Tibial artery (tissue), 4 donors: Measurements from ENCODE around the gene ASB2.

ENCODE experiments used
- DNase-seq, 2 donors: peaks; one replicate each; pipeline ENCODE4 v3.0.0-alpha.2; 2019
- H3K27ac ChIP-seq, 2 donors: fragments of 200-600 bp; sonication (generic) in 1 of 2; 1 replicate in 1 of 2; 2 replicates in 1 of 2; pipeline ENCODE4 v1.5.1; 2018 to 2019; ENCODE audit warnings: mild to moderate bottlenecking in 1 of 2
- H3K27me3 ChIP-seq, 2 donors: fragments of 200-600 bp; sonication (generic) in 1 of 2; one replicate each; pipeline versions ENCODE4 v1.5.1 to v1.6.0; 2016 to 2019
- H3K36me3 ChIP-seq, 3 donors: fragments of 200-600 bp; sonication (generic) in 2 of 3; one replicate each; pipeline ENCODE4 v1.5.1; 2016 to 2019; ENCODE audit warnings: mild to moderate bottlenecking in 2 of 3
- H3K4me1 ChIP-seq, 4 donors: fragments of 200-600 bp; sonication (generic) in 2 of 4; 1 replicate in 3 of 4; 2 replicates in 1 of 4; pipeline ENCODE4 v1.5.1; 2016 to 2019
- H3K4me3 ChIP-seq, 2 donors: fragments of 200-600 bp; sonication (generic) in 1 of 2; 1 replicate in 1 of 2; 2 replicates in 1 of 2; pipeline ENCODE4 v1.5.1; 2018 to 2019; ENCODE audit warnings: mild to moderate bottlenecking in 2 of 2
- H3K9me3 ChIP-seq, 3 donors: fragments of 200-600 bp; sonication (generic) in 1 of 3; one replicate each; pipeline ENCODE4 v1.5.1; 2016 to 2019
- CTCF ChIP-seq, 2 experiments: fragments of 200-600 bp in 1 of 2; fragments of 450-650 bp in 1 of 2; IDR thresholded peaks; one replicate each; pipeline ENCODE4 v1.5.1; 2017 to 2019; ENCODE audit warnings: antibody characterized with exemption in 2 of 2, mild to moderate bottlenecking in 1 of 2, moderate library complexity in 1 of 2
- intact Hi-C: fragments of 100-400 bp; cut with DNase I; formaldehyde crosslinking; loops from one replicate; pipeline ENCODE4 v1.15.0; 2023; ENCODE audit warnings: low total_unique reads

The ASB2 gene

GRCh38 chr14:93954900-93955849 lies 21.2 kb downstream of the ASB2 start:
- intact Hi-C loops: no loop called here
- no peaks in the 10 kb centered on the region for H3K9me3 ChIP-seq
- no peak overlapping the region for H3K27ac ChIP-seq
- DNase-seq: no peak
- TF ChIP-seq CTCF (IDR thresholded peaks at IDR 0.05): no peak
- no peak overlapping the region for H3K4me3 ChIP-seq
- H3K4me1 ChIP-seq: peaks cover 0 to 37% (median 14%) of the 10 kb centered on the region in 4 donors
- peaks cover 28 to 41% (median 34%) of the 10 kb centered on the region in 3 donors for H3K36me3 ChIP-seq
- H3K27me3 ChIP-seq: no peaks in the 10 kb centered on the region

GRCh38 chr14:93954516-93954830 lies 21.9 kb downstream of the ASB2 start:
- intact Hi-C loops: no loop called here
- no peak overlapping the region for H3K27ac ChIP-seq
- no peaks in the 10 kb centered on the region for H3K27me3 ChIP-seq
- DNase-seq: no peak
- TF ChIP-seq CTCF (IDR thresholded peaks at IDR 0.05): no peak
- H3K9me3 ChIP-seq: no peaks in the 10 kb centered on the region
- peaks cover 35 to 45% (median 40%) of the 10 kb centered on the region in 3 donors for H3K36me3 ChIP-seq
- peaks cover 0 to 30% (median 10%) of the 10 kb centered on the region in 4 donors for H3K4me1 ChIP-seq
- H3K4me3 ChIP-seq: no peak overlapping the region

- Histone ChIP-seq H3K27ac (no peak overlapping the region), H3K36me3 (peaks cover 36 to 48% (median 45%) of the 10 kb centered on the region in 3 donors), H3K4me1 (peaks cover 0 to 24% (median 5%) of the 10 kb centered on the region in 4 donors), H3K4me3 (no peak overlapping the region), H3K9me3 (no peaks in the 10 kb centered on the region), H3K27me3 (no peaks in the 10 kb centered on the region)
- no peak for DNase-seq
- no peak for TF ChIP-seq CTCF (IDR thresholded peaks at IDR 0.05)
- intact Hi-C loops: no loop called here
These were observed 22.4 kb downstream of the ASB2 start for GRCh38 chr14:93953739-93954515.

- no peaks in the 10 kb centered on the region for H3K9me3 ChIP-seq
- no peak for DNase-seq
- intact Hi-C loops: no loop called here
- no peak for TF ChIP-seq CTCF (IDR thresholded peaks at IDR 0.05)
- H3K4me3 ChIP-seq: no peak overlapping the region
- no peaks in the 10 kb centered on the region for H3K27me3 ChIP-seq
- H3K27ac ChIP-seq: no peak overlapping the region
- peaks cover 36 to 52% (median 50%) of the 10 kb centered on the region in 3 donors for H3K36me3 ChIP-seq
- peaks cover 0 to 18% (median 4%) of the 10 kb centered on the region in 4 donors for H3K4me1 ChIP-seq
These were observed 23.1 kb downstream of the ASB2 start for GRCh38 chr14:93953263-93953662.

- H3K27ac ChIP-seq: no peak overlapping the region
- DNase-seq: no peak
- no peaks in the 10 kb centered on the region for H3K9me3 ChIP-seq
- intact Hi-C loops: no loop called here
- H3K36me3 ChIP-seq: peaks cover 36 to 54% (median 52%) of the 10 kb centered on the region in 3 donors
- no peak for TF ChIP-seq CTCF (IDR thresholded peaks at IDR 0.05)
- peaks cover 0 to 17% (median 4%) of the 10 kb centered on the region in 4 donors for H3K4me1 ChIP-seq
- no peak overlapping the region for H3K4me3 ChIP-seq
- H3K27me3 ChIP-seq: no peaks in the 10 kb centered on the region
These were observed 23.5 kb downstream of the ASB2 start for GRCh38 chr14:93952829-93953228.
